22Rv1 (cell line): ENCODE measurements around the gene TK1.

ENCODE experiments used
- CTCF ChIP-seq: fragments of 450-650 bp; IDR thresholded peaks from 2 replicates; pipeline ENCODE4 v1.5.1; 2017; ENCODE audit warnings: mild to moderate bottlenecking
- ZFX ChIP-seq: fragments of 450-650 bp; IDR thresholded peaks from 2 replicates; pipeline ENCODE4 v1.6.1; 2017; ENCODE audit warnings: antibody characterized with exemption, borderline replicate concordance

- TF ChIP-seq CTCF, result no peak
- TF ChIP-seq ZFX, result no peak
Measured at GRCh38 chr17:78180508-78180907, 6.3 kb downstream of the TK1 start.
